ENCODE measurements around the gene C2orf80. TPM values are rescaled to one million over a fixed set of nuclear protein-coding genes. Genes with fewer than 3 reads are reported as not detected.
"Not testable (repeated sequence)": the region's sequence is repeated elsewhere in the genome, so short reads cannot be mapped to it uniquely, and the experiment has no call there.

The C2orf80 gene
- total RNA-seq, 1 donor from 2014 or later, result not detected

DNA sequence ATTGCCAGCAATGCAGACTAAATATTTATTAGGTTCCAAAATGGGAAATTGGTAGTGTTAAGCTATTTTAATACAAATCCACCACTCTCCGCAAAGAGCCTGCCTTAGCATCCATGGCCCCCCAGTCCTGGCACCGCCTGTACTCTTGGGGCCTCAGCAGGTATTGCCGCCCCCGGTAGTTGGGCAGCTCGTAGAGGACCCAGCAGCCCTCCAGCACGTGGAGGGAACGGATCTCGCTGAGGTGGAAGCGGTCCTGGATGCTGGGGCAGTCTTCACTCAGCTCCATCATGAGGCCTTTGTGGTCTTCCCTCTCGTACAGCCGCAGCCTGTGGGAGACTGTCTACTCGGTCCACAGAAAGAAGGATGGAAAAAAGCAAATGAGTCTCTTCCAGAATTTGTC lies 61.7 kb downstream of the C2orf80 start:
- DNase-seq (ENCODE audit: low read depth), result no peak
- TF ChIP-seq, protein P1, sequence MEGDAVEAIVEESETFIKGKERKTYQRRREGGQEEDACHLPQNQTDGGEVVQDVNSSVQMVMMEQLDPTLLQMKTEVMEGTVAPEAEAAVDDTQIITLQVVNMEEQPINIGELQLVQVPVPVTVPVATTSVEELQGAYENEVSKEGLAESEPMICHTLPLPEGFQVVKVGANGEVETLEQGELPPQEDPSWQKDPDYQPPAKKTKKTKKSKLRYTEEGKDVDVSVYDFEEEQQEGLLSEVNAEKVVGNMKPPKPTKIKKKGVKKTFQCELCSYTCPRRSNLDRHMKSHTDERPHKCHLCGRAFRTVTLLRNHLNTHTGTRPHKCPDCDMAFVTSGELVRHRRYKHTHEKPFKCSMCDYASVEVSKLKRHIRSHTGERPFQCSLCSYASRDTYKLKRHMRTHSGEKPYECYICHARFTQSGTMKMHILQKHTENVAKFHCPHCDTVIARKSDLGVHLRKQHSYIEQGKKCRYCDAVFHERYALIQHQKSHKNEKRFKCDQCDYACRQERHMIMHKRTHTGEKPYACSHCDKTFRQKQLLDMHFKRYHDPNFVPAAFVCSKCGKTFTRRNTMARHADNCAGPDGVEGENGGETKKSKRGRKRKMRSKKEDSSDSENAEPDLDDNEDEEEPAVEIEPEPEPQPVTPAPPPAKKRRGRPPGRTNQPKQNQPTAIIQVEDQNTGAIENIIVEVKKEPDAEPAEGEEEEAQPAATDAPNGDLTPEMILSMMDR (IDR thresholded peaks at IDR 0.05; ENCODE audit: insufficient read depth, low read length, poor library complexity, severe bottlenecking), result no peak
- Histone ChIP-seq H3K27me3 (ENCODE audit: control insufficient read depth, insufficient read depth, low read length) (peaks cover 5% of the 10 kb centered on the region), H3K4me3 (ENCODE audit: low read depth, low read length) (no peak overlapping the region), H3K36me3 (ENCODE audit: control insufficient read depth, insufficient read depth, low read length) (no peaks in the 10 kb centered on the region)

DNA sequence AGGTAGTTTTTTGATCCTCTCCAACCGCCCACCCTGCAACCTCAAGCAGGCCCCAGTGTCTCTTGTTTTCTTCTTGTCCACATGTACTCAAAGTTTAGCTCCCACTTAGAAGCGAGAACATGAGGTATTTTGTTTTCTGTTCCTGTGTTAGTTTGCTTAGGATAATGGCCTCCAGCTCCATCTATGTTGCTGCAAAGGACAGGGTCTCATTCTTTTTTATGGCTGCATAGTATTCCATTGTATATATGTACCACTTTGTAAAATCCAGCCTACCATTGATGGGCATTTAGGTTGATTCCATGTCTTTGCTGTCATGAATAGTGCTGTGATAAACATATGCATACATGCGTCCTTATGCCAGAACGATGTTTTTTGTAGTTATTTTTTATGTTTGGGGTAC lies 62.7 kb downstream of the C2orf80 start:
- Histone ChIP-seq H3K36me3 (ENCODE audit: control insufficient read depth, insufficient read depth, low read length) (no peaks in the 10 kb centered on the region), H3K27me3 (ENCODE audit: control insufficient read depth, insufficient read depth, low read length) (peaks cover 5% of the 10 kb centered on the region), H3K4me3 (ENCODE audit: low read depth, low read length) (no peak overlapping the region)
- DNase-seq (ENCODE audit: low read depth), result no peak
- TF ChIP-seq, protein P1 (IDR thresholded peaks at IDR 0.05; ENCODE audit: insufficient read depth, low read length, poor library complexity, severe bottlenecking), result no peak

DNA sequence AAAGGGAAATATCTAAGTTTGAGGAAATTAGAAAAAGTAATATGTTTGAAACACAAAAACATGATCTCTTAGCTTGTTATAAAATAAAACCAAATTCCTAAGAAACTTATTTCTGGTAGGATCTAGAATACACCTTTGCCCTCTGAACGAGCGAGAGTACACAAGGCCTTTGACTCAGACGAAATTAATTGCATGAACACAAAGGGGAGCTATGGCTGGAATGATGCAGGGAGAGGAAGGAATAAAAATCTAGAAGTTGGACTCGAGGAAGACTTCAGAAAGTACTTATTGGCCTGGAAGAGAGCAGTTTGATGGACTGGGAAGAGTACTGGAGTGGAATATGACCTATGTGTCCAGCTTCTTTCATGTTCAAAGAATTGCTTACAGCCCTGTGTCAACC lies 64.6 kb downstream of the C2orf80 start:
- DNase-seq (ENCODE audit: low read depth), result no peak
- no peaks in the 10 kb centered on the region for H3K36me3 ChIP-seq (ENCODE audit: control insufficient read depth, insufficient read depth, low read length)
- TF ChIP-seq, protein P1 (IDR thresholded peaks at IDR 0.05; ENCODE audit: insufficient read depth, low read length, poor library complexity, severe bottlenecking), result no peak
- peaks cover 5% of the 10 kb centered on the region for H3K27me3 ChIP-seq (ENCODE audit: control insufficient read depth, insufficient read depth, low read length)
- no peak overlapping the region for H3K4me3 ChIP-seq (ENCODE audit: low read depth, low read length)

DNA sequence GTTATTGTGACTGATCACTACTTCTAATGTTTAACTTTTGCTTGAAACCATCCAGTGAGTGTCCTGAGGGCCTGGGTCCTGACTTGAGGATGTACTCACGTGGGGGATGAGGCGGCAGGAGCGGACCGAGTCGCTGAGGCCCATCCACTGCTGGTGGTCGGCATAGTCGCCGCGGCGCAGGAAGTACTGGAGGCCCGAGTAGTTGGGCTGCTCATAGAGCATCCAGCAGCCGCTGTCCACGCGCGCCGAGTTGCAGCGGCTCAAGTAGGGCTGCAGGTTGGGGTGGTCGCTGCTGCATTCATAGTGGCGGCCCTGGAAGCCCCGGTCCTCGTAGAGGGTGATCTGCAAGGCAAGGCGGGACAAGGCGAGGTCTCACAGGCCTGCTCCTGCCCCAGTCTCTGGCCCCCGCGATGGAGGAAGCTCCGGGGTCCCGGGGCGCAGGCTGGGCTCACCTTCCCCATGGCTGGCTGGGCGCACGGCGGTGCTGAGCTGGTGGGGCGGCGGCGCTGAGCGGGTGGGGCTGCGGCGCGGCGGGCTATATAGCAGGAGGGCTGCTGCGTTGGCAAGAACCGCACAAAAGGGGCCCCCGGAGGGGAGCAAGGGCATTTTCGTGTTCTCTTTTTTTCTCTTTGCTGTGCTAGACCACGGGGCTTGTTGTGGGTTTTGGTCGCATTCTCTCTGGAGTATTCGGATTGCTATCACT lies 65.7 kb downstream of the C2orf80 start, which contains the start of gene CRYGD:
TSS of gene CRYGD (minus strand) at position 512 of the 703 bp plus-strand sequence. CDS start at position 461, 51 bp downstream.
- peak within 1 kb of the TSS; percentile 30 for H3K4me3 ChIP-seq (ENCODE audit: low read depth, low read length)
- H3K36me3 ChIP-seq (ENCODE audit: control insufficient read depth, insufficient read depth, low read length); H3K27me3 ChIP-seq (ENCODE audit: control insufficient read depth, insufficient read depth, low read length); DNase-seq (ENCODE audit: low read depth): not testable (repeated sequence)

DNA sequence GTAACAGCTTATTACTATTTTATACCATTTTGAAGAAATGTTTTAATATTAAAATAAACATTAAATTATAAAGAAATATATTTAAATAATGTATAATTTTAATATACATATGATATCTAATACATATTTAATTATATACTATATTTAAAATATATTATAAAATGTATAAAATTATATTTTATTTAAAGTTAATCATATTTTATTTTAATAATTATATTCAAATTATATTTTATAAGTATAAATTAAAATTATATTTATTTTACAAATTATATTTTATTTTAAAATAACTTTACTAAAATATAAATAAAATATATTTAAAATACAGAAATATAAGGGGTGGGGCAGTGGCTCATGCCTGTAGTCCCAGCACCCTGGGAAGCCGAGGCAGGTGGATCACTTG lies 67.6 kb downstream of the C2orf80 start:
- TF ChIP-seq, protein P1 (IDR thresholded peaks at IDR 0.05; ENCODE audit: insufficient read depth, low read length, poor library complexity, severe bottlenecking), result no peak
- Histone ChIP-seq H3K4me3 (ENCODE audit: low read depth, low read length) (no peak overlapping the region), H3K36me3 (ENCODE audit: control insufficient read depth, insufficient read depth, low read length) (no peaks in the 10 kb centered on the region), H3K27me3 (ENCODE audit: control insufficient read depth, insufficient read depth, low read length) (peaks cover 5% of the 10 kb centered on the region)
- DNase-seq (ENCODE audit: low read depth), result no peak

DNA sequence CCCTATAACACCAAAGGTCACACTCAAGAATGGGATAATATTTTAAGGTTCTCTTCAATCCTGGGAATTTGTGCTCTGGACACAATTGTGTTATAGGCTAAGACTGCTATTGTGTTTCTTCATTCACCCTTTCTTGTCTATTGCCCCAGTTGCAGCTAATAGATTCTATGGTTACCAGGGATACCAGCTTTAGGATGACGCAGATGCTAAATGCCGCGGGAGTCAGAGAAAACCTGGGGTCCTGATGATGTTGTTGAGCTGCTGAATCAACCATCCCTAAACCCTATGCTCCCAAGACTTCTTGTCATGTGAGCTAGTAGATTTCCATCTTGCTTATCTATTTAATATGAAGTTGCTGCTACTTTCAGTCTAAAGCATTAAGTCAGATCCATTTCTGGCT lies 70.9 kb downstream of the C2orf80 start:
- Histone ChIP-seq H3K4me3 (ENCODE audit: low read depth, low read length) (no peak overlapping the region), H3K36me3 (ENCODE audit: control insufficient read depth, insufficient read depth, low read length) (no peaks in the 10 kb centered on the region), H3K27me3 (ENCODE audit: control insufficient read depth, insufficient read depth, low read length) (no peaks in the 10 kb centered on the region)
- no peak for DNase-seq (ENCODE audit: low read depth)
- TF ChIP-seq, protein P1 (IDR thresholded peaks at IDR 0.05; ENCODE audit: insufficient read depth, low read length, poor library complexity, severe bottlenecking), result no peak

DNA sequence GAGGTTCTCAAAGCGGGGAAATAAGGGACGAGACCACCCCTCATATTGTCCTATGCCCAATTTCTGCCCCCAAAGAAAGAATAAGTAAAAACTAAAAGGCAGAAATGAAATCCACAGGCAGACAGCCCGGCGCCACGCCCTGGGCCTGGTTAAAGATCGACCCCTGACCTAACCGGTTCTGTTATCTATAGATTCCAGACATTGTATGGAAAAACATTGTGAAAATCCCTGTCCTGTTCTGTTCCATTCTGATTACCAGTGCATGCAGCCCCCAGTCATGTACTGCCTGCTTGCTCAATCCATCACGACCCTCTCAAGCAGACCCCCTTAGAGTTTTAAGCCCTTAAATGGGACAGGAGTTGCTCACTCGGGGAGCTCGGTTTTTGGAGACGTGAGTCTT lies 72.4 kb downstream of the C2orf80 start:
- H3K36me3 ChIP-seq (ENCODE audit: control insufficient read depth, insufficient read depth, low read length); DNase-seq (ENCODE audit: low read depth); H3K4me3 ChIP-seq (ENCODE audit: low read depth, low read length); H3K27me3 ChIP-seq (ENCODE audit: control insufficient read depth, insufficient read depth, low read length): not testable (repeated sequence)

Measured in kidney epithelial cell (primary cell).